GM21390 (cell line): ENCODE measurements around the gene LRRC63.
"Not testable (repeated sequence)": the region's sequence is repeated elsewhere in the genome, so short reads cannot be mapped to it uniquely, and the experiment has no call there.

Experiments used
- ATAC-seq: cut with Tn5 transposase; IDR thresholded peaks from one replicate; pipeline ENCODE4 v1.9.1; 2021; ENCODE audit not compliant: unreplicated experiment

The LRRC63 gene

DNA sequence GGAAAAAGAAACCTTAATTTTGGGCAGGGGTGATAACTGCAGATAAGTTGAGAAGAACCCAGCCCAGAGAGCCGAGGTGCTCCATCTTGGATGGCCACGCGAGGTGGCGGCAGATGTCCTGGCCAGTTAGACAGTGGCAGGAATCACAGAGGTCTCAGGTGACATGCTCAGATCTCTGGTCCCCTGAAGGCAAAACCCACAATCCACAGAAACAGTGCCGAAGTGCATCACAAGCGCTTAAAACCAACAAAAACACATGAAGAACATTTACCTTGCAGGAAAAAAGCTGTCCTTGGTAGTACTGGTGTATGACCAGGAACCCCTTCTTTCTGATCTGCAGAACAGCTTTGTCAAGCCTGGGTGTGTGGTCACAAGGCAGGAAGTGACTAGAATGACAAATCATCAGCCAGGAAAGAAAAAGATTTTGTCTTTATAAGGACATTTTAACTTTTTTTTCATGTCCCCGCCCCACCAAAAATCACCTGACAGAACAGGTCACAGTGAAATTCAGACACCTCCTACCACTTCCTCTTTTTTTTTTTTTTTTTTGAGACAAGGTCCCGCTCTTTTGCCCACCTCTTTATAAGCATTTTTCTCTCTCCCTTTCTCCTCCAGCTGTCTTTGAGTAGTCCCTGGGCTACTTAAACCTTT, 29.8 kb upstream of the LRRC63 start, which contains the start of gene LCP1:
Gene LCP1, minus strand, starts transcription at position 338 of the 651 bp plus-strand sequence. CDS start 22,515 bp downstream, outside the sequence.
- ATAC-seq: peak; percentile 64

DNA sequence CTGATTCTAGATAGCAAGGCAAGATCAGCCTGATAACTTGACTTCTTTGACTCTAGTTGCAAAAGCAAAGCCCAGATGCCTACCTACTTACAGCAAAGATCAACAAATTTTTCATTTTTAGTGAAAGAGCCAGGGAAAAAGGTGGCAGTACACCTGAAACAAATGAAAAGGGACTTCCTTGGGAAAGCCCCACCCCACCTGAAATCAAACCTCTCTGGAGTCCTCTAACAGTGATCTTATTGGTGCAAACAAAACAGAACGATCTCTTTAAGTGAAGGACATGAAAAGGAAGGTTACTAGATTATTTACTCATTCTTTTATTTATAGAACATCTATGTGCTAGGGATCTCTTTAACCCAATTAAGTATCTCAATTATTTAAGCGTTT, 29.2 kb upstream of the LRRC63 start:
- no peak for ATAC-seq

DNA sequence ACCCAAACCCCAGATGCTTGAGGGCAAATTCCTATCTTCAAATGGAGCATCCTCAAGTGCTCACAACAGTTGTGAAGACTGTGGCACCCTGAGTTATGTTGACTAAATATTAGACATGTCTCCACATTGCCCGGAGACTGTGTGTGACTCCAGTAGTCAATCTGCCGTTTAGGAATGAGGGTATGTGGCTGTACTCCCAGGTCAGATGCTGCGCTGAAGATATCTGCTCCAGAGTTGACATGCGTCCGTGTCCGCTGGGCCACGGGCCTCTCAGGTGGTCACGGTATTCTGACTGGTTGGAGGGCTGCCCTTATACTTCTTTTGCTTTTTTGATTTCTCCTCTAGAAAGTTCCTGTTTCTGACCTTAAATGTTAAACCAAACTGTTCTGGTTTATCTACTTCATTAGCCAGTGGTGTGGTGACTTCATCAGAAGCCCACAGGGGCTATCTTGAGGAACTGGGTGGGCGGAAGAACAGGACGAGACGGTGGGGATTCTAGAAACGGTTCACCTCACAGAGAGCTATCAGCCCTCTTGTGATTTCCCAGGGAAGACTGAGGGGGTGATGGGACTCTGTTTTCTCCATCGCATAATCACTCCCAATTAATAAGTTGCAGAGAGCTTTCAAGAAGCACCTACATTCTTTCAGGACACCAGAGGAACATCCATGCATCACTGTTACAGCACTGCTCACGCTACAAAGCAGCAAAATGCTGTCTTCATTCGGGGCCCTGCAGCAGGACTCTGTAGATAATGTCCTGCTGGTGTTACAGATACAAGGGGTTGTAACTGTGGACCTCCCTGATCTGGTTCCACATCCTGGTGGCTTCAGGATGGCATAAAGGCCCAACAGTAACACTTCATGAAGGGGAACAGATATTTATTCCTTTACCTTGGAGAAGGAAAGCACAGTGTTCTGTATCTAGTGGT, 28.4 kb upstream of the LRRC63 start:
- ATAC-seq: no peak

DNA sequence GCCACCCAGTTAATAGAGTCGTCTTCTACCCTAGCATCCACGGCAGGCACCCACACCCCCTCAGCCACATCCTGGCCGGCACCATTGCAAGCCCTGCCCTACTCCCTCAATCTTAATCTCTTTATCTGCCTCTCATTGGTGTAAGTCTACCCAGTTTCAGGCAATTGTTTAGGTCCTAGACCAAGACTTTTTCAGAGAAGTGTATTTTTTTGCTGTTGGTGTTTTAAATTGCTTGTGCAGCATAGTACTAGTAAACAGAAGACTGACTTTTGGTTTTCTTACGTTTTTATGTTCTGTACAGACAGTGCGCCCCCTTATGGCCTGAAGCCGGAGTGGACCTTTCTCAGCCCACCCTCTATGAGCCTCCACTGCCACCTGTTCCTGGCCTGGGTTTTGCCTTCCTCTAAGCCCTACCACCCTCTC, 27.4 kb upstream of the LRRC63 start:
- peak; percentile 46 for ATAC-seq

DNA sequence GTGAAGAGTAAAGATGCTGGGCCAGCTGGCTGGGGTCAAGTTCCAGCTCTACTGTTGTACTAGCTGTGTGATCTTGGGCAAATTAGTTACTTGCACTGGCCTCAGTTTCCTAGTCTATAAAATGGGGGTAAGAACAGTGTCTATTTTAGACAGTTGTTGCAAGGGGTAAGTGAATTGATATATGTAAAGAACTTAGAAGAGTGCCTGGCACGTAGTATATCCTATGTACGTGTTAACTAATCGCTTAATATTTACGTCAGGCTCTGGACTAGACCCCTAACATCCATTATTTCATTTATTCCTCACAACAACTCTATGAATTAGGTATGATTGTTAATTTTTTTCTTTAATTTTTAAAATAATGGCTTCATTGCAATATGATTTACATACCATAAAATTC, 26.1 kb upstream of the LRRC63 start:
- no peak for ATAC-seq

DNA sequence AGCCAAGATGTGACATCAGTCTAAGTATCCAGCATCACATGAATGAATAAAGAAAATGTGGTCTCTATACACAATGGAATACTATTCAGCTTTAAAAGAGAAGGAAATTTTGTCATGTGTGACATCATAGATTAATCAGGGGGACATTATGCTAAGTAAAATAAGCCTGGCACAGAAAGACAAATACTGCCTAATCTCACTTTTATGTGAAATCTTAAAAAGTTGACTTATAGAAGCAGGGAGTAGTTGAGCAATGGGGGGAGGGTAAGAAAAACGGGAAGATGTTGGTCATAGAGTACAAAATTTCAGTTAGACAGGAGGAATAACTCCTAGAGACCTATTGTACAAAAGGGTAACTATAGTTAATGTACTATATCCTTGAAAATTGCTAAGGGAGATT, 19.3 kb upstream of the LRRC63 start:
- ATAC-seq: no peak

DNA sequence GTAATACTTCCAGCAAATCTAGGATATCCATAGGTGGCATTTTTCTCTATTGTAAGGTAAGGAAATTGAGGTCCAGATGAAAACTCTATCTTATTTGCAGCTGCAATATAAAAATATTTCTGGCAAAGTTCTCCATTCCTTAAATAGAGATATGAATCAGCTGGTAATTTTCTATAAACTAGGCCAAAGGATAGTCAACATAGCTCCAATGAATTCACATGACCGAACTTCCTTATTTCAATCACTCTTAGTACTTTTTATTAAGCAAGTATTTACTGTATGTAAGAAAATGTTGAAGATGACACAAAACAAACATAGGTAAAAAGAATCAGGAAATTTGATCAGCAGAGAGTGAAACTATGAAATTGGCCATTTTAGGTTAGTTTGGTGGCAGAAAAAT, 16.7 kb upstream of the LRRC63 start:
- no peak for ATAC-seq

DNA sequence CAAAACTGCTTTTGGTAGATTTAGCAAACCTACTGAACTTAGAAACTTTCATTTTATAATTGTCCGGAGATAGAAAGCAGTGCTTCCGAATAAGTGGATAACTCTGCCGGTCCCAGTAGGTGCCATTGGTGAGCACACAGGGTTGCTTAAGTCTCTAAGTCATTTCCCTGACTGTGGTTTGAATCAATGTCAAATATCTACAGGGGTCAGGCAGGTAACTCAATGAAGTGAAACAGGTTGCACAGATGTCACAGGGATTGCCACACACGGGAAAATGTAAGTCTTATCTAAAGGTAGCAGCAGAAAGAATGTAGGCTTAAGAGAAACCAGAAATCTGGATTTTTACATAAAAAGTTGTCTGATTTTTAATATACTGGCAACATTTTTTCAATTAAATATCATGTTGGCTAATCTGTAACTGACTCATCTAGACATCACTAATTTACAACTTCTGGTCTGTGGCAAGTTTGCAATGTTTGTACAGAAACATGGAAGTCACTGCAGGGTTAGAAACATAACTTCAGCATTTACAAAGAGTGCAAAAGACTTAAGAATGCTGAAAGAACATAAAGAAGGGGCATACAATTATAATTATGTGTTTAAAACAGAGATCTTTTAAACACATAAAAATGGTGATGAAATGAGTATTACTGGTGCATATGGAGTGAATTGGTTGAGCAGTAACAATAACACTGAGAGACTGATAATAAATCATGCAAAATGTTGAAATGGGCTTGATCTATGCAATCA, 14.3 kb upstream of the LRRC63 start:
- no peak for ATAC-seq

DNA sequence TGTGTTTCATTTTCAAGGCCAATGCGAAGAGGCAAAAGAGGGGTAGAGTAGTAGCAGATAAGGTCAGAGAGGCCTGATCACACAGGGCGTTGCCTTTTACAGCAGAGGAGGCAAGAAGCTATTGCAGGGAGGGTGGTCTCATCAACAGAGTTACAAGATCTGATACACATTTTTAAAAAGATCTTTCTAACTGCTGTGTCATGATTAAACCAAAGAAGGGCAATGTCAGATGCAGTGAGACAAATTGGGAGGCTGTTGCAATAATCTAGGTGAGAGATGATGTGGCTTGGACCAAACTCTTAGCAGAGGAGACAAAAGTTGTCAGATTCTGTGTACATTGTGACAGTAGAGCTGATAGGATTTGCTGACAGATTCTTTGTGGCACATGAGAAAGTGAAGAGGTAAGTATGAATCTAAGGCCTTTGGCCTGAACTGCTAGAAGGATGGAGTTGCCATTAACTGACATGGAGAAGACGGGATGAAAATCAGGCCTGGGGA, 13.0 kb upstream of the LRRC63 start:
- ATAC-seq: no peak

DNA sequence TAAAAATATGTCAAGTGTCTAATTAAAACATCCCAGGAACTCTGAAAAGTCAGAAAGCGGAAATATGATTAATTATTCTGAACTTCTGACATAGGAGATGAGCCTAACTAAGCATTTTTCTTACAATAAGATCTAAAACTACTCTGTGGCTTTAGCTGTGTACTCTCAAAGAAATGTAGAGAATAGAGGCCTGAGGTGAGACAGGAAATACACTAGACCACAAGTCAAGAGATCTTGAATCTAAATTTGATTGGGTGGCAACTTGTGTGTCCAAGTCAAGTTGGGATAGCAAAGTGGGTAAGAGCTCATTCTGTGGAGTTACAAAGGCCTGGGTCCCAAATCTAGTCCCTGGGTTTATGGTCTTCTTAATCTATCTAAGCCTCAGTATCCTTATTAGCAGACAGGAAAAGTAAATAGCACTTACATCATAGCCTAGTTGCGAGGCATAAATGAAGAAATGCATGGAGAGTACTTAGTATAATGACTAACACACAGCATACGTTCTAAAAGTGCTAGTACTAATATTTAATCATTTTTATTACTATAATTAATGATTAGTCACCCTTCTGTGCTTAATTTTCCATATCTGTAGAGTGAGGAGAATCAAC, 9.4 kb upstream of the LRRC63 start:
- ATAC-seq: peak; percentile 61

DNA sequence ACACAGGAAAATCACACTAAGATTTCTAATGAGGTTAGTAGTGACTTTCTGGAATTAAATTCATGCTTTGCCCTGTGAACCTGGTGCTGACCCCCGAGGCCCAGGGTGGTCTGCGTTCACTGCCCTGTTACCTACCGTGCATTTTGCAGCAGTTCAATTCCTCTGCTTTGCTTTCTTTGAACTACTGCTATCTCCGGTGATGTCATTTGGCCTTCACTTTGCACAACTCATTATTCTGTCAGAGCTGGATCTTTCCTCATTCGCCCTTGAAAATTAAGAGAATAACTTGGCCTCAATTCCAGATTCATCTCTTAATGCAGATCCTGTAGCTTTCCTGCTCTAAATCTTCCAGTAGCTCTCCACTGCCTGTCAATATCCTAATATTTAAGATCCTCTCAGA, 8.8 kb upstream of the LRRC63 start:
- no peak for ATAC-seq

DNA sequence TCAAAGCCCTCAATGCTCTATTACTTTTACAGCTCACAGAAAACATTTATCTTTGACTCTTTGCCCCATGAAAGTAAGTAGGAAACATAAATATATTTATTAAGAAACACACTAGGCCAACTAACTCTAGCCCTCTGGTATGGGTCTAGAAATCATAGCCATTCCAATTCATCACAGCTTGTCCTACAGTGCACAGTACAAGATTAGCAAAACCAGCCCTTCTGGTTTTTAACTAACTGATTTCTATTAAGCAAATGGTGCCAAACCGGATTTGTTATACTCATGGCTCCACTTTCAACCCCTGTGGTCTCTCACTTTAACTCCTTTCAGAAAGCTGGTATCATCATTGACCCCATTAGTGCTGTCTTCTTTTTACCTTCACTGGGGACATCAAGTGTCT, 5.6 kb upstream of the LRRC63 start:
- ATAC-seq: no peak

DNA sequence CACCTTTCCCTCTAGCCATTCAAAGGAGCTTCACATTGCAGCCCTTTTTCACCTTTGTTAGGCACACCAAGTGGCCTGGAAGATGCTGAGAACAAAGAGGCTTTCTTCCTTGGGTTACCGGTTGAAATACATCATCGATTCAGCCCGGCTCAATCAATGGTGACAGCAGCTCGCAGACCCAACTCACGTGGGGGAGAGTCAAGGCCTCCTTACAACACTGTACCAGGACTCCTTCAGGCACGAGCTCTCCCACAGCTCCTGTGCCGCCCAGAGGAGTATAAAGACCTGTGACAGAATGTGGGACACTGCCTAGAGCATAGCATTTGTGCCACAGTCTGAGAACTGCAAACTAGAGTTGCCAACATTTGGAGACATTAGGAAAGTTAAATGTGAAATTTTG, 3.9 kb upstream of the LRRC63 start:
- no peak for ATAC-seq

DNA sequence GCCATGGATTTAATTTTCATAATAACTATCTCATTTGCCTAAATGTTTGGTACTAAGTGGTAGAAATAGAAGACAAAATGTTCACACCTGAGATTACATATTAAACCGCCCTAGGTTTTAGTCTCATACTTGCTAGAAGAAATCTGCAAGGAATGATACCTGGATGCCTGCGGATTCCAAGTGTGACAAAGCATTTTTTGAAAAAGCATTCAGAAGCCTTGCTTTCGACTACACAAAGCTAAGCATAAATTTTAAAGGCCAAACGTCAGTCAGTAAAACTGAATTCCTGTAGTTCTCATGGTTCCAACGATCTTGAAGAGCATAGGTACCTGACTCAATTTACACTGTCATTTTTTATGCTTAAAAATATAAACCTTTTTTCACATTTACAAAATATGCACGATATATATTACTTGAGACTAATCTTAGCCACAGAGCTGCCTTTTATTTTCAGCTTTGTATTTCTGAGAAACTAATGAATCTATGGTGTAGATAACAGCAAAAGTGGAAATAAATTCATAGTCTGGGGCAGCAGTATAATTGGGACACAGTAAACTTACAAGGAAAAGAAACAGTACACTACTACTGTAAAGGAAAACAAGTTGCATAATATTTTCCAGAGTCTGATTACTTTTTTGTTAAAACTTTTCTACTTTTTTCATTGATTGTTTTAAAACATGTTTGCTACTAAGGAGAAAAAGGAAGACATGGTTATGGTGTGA, 1.2 kb upstream of the LRRC63 start:
- ATAC-seq: no peak

DNA sequence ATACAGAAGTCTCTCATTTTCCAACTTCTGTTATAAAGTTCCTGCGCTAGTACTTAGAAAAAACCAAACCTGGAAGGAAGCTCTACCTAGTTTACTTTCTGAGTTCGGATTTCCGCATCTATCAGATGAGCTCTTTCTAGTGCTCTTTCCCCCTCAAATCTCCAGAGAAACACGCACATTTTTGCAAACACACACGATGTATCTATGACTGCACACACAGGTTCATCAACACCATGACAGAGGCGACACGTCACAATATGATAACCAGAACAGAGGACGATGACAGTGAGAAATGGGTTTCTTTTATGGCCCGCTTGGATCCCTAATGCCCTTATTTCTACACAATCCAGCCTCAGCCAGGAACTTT, 629 bp upstream of the LRRC63 start:
- peak; percentile 29 for ATAC-seq

DNA sequence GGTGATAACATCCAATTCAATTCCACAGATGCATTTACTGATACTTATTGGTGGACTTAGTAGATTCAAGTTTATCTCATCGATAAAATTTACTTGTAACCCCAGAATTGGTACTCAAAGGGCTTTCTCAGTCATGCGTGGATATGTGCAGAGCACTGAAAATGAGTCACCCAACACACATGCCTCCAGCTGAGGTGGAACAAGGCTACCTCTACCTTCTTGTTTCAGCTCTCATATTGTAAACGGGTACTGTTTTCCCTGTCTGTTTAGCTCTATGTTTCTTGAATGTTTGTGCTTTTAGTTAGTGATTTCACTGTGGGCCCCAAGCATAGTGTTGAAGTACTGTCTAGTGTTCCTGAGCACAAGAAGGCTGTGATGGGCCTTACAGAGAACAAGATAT, 1.5 kb downstream of the LRRC63 start:
- ATAC-seq: no peak

DNA sequence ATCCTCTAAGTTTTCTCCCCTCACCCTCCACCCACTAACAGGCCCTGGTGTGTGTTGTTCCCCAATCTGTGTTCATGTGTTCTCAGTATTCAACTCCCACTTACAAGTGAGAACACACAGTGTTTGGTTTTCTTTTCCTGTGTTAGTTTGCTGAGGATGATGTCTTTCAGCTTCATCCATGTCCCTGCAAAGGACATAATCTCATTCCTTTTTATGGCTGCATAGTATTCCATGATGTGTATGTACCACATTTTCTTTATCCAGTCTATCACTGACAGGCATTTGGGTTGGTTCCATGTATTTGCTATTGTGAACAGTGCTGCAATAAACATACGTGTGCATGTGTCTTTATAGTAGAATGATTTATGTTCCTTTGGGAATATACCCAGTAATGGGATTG, 3.0 kb downstream of the LRRC63 start:
- not testable (repeated sequence) for ATAC-seq

DNA sequence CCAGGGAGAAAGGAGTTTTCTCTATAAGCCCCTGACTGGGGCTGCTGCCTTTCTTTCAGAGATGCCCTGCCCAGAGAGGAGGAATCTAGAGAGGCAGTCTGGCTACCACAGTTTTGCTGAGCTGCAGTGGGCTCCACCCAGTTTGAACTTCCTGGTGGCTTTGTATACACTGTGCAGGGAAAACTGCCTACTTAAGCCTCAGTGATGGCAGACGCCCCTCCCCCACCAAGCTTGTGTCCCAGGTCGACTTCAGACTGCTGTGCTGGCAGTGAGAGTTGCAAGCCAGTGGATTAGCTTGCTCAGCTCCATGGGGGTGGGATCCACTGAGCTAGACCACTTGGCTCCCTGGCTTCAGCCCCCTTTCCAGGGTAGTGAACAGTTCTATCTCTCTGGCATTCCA, 8.5 kb downstream of the LRRC63 start:
- ATAC-seq: not testable (repeated sequence)

DNA sequence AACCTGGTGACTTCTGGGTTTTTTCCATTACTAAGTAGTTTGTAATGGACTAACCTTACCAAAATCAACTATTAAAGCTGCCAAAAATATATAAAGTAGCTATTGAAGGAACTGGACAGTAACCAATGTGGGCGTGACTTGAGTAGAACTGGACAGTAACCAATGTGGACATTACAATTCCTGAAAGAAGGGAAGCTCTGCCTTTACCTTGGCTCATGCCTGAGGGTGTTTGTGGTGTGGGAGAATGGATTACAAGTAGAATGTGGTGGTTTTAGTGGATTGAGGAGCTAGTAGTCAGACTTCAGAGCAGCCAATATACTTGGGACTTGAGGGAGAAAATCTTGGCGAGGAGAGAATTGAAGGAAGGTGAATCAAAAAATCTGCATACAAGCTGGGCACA, 17.5 kb downstream of the LRRC63 start:
- no peak for ATAC-seq

DNA sequence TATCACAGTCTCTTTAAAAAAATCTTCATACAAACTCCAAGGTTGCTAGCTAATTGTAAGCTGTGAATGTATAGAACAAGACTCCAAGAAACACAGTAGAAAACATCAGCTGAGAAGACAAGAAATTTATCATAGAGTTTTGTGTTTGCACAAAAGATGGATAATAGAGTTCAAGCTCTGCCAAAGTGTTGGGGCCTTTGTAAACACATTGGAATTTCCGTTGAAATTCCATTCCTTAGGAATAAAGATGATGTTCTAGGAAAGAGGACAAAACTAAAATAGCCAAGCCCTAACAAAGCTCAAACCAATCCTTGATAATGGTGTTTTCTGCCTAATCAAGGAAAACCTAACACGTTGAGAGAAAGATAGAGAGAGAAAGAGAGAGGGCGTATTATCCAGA, 20.6 kb downstream of the LRRC63 start:
- no peak for ATAC-seq
